Measurements from ENCODE around the gene VCAM1.
"Not testable (repeated sequence)": the region's sequence is repeated elsewhere in the genome, so short reads cannot be mapped to it uniquely, and the experiment has no call there.

VCAM1 gene, protein sequence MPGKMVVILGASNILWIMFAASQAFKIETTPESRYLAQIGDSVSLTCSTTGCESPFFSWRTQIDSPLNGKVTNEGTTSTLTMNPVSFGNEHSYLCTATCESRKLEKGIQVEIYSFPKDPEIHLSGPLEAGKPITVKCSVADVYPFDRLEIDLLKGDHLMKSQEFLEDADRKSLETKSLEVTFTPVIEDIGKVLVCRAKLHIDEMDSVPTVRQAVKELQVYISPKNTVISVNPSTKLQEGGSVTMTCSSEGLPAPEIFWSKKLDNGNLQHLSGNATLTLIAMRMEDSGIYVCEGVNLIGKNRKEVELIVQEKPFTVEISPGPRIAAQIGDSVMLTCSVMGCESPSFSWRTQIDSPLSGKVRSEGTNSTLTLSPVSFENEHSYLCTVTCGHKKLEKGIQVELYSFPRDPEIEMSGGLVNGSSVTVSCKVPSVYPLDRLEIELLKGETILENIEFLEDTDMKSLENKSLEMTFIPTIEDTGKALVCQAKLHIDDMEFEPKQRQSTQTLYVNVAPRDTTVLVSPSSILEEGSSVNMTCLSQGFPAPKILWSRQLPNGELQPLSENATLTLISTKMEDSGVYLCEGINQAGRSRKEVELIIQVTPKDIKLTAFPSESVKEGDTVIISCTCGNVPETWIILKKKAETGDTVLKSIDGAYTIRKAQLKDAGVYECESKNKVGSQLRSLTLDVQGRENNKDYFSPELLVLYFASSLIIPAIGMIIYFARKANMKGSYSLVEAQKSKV

DNA sequence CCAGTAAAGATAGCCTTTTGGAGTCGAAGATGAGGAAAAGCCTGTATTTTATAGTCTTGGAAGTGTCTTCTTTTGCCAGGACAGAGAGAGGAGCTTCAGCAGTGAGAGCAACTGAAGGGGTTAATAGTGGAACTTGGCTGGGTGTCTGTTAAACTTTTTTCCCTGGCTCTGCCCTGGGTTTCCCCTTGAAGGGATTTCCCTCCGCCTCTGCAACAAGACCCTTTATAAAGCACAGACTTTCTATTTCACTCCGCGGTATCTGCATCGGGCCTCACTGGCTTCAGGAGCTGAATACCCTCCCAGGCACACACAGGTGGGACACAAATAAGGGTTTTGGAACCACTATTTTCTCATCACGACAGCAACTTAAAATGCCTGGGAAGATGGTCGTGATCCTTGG, at the start of gene VCAM1:
Gene VCAM1 (plus strand): TSS at position 253 of the 400 bp plus-strand sequence. CDS start 119 bp downstream, at position 372.
- no peak for DNase-seq (ENCODE audit: low spot score)

DNA sequence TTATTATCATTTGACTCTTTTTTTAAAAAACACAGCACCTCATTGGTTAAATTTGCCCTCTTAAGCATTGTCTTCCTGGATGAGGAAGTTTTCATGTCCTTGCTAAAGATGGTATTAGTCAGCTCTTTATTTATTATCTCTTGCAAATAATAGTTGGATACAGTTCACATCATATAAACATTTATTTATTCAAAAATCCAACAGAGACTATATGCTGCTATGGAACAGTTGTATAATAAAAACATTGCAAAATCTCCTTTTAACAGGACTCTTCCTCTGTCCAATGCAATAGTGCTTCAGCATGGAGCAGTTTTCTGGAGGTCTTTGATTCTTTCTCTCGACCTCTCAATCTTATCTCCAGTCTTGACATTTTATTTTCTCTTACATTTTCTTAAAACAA, 49.5 kb upstream of the VCAM1 start:
- no peak for DNase-seq (ENCODE audit: low spot score)

DNA sequence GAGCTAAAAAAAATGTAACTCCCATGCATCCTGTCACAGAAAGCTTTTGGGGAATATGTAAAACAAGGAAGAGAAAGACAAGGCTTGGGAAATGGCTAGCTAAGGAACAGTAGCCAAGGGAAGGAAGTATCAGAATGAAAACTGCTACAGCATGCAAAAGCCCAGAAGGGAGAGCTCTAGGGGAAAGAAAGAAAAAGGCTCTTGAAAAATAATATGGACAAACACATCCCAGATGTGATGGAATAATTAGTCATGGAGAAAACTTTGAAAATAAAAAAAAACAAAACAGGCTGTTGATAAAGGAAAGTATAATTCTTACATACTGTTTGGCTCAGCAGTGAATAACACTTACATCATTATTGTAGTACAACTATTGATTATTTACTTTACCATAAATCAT, 47.9 kb upstream of the VCAM1 start:
- no peak for DNase-seq (ENCODE audit: low spot score)

DNA sequence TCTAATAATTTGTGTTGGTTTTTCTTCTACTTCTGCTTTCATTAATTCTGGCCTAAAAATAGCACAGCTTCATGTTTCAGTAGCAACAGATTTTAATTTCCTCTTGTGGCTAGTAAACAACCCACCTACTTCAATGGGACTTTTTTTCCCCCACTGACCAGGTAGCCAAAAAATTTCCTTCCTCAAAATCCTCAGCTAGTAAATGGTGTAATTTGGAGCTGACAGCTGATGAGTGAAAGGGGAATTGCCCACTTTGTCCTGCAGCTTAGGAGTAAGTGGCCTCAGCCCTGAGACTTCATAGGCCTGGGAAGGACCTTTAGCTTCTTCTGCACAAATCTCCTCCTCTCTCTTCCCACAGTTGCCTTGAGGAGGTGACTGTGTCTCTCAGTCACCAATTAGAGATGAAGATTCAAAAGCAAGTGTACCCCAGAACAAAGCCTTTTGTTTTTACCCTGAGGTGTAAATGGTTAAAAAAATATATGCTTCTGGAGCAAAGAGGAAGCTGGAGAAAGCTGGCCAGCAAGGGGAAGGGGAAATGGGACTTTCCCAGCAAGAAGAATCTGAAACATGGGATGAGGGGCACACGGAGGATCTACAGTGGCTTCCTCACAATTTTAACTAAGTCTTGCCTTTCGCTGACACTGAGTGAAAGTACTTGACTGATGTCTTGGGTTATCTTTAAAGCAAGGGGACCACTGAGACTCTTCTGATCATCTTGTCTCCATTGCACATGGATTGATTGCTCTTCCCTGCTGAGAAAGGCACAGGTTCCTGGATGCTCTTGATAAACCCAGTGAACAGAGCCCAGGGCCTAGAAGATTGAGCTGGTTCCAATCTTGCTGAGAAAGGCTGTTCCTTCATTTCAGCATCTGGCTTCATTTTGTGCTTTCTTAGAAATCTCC, 35.8 kb upstream of the VCAM1 start:
- peak; percentile 6 for DNase-seq (ENCODE audit: low spot score)

DNA sequence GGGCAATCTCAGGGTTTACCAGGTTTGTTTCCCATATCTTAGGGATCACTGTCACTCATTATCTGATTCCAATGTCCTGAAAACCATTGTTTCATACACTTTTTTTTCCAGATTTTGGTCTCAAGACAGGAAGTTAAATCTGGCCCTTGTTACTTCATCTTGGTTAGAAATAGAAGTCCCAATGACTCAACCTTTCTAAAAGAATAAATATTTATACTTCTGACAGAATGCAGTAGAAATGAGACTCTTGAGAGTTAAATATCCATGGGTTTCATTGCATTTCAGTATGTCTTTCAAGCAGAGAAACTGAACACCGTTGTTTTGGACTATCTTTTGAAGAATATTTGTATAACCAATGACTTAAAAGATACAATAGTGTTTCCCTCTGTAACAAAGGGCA, 19.8 kb upstream of the VCAM1 start:
- DNase-seq (ENCODE audit: low spot score) = no peak

DNA sequence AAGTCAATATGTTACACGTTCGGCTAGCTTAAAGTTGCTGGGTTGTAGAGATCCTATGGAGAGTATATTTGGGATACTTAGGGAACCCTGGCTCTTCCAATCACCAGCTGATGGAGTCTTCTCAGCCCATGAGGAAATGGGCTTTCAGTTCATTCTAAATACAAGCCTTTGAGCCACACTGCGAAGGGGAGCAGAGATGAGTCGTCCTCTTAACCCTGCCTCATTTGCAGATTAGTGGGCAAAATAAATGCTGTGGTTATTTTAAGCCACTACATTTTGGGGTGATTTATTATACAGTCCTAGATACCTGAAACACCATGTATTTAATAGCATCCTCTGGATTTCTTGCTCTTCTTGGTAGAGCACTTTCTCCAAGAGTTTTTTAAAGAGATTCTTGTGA, 19.0 kb upstream of the VCAM1 start:
- no peak for DNase-seq (ENCODE audit: low spot score)

DNA sequence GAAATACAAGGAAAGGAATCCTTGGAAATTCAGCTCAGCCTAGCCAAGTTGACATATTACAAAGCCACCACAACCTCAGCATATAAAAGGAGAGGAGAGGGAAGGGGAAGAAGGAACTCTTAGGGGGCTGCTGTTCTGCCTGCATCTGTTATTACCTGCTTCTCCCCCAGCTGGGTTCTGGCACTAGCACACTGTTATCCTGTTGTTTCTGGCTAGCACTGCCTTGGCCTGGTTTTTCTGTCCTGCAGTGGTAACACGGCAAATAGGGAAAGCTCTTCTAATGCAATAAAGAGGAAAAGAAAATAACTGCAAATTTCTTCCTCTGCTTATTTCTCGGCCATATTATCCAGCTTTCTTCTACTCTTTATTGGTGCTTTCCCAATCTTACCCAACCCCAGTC, 16.5 kb upstream of the VCAM1 start:
- no peak for DNase-seq (ENCODE audit: low spot score)

DNA sequence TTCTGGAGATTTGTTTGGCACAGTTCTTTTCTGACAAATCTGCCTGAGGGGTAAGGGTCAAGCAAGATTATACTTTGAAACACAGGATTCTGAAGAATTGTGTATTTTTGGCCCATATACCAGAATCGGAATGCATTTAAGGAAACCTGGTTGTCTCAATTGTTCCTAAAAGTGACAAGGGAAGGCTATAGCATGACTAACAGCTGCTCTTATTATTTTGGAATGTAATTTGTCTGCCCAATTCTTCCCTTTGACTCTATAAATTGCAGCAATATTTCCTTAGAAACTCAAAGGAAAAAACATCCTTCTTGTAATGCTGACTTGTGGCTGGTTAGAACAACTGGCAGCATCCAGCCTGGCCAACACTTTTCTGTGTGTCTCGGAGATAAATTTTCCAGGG, 15.8 kb upstream of the VCAM1 start:
- no peak for DNase-seq (ENCODE audit: low spot score)

DNA sequence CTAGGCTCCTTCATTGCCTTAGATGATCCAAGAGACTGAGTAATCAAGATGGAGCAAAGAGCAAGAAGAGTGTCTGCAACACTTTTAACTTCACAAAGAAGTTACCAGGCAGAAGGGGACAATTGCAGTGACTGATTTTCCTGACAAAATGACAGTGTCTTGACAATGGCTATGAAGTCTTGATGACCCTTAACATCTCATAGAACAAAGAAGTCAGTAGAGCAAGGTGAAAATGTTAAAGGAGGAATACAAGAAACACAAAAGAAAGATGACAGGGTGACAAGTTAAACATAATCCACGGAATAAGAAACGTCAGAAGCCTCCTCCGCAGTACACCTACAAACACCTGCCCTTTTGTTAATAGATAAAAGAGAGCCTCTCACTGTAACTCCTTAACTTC, 15.1 kb upstream of the VCAM1 start:
- DNase-seq (ENCODE audit: low spot score) = no peak

DNA sequence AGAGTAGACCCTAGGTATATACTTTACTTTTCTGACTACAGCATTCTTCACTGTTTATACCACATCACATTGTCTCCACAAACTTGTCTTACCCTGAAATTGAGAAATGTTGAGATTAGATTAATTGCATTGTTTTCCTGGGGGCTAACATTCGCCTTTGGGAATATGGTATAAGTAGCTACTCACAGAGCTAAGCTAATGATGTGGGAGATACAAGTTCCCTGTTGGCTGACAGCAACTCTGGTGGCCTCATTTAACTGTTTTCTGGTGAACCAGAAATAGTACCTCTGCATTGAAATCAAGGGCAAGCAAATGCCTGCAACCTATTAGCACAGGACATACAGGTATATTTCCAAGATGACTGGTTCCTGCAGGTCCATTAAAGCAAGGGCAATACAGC, 13.2 kb upstream of the VCAM1 start:
- DNase-seq (ENCODE audit: low spot score) = no peak

DNA sequence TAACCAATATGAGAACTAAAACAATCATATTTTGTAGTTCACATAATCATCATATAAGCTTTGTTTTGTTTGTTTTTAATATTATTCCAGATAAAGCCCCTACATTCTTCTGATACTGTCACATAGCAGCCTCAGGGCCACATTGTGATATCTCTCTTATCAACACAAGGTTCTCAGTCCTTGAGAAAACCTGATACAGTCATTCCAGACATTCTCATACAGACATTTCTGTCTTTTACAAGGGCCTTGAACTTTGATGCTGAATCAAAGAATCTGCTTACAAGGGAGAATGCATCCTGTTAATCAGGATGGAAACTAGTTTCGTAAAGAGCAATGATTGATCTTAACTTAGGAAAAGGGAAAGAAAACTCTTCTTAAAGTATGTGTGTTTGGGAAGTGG, 12.7 kb upstream of the VCAM1 start:
- no peak for DNase-seq (ENCODE audit: low spot score)

DNA sequence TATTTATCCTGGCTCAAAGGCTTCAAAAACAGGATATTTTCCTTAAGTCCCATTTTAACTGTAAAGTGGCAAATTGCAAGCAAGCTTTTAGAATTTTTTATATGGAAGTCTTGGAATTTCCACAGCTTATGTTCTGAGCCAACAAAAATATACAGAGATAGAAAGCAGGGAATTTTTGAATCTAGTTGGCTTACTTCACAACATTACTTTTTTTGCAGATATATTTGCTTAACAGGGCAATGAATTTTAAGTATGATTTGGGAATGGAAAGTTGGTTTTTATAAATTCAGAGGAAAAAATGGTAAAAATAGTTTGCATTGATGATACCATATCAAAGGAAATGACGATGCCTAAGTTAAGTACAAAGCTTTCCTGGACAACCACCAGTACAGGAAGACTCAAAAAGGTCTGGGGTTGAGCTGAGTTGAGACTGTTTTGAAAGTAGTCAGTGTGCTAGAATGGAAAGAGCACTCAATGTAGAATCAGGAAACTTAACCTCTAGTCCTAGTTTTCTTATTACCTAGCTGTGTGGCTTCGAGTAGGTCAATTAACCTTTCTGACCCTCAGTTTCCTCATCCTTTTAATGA, 11.0 kb upstream of the VCAM1 start:
- DNase-seq (ENCODE audit: low spot score) = no peak

DNA sequence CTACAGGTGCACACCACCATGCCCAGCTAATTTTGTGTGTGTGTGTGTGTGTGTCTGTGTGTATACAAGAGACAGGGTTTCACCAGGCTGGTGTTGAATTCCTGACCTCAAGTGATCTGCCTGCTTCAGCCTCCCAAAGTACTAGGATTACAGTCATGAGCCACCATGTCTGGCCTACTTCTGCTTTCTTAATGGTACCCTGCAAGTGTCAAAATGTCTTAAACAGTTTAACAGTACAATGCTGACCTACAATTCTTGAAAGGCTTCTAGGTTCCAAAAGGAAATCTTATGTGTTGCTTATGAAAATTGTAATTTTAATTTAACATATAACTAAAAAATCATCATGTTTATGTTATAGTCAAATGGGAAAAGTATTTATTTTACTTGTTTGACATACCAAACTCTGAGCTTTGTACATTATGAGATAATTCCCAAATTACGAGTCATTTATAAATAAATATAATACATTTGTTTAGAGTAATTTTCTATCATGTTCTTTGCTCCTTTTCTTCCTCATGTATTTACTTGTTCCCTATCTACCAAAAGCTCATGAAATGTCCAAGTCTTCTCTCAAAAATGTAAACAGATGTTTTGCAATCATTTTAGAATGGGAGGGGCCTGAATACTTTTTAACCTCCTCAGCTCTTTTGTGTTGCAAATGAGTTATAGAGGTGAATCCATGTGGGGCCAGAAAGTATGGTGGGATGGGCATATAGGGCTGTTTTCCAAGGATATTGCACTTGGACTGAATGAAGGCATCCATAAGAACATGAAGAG, 8.4 kb upstream of the VCAM1 start:
- no peak for DNase-seq (ENCODE audit: low spot score)

DNA sequence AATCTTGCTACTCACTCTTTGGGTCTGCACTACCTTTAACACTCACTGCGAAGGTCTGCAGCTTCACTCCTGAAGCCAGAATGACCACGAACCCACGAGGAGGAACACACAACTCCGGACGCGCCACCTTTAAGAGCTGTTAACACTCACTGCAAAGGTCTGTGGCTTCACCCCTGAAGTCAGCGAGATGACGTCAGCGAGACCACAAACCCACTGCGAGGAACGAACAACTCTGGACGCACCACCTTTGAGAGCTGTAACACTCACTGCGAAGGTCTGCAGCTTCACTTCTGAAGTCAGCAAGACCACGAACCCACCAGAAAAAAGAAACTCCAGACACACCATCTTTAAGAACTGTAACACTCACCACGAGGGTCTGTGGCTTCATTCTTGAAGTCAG, 6.5 kb upstream of the VCAM1 start:
- DNase-seq (ENCODE audit: low spot score) = not testable (repeated sequence)

DNA sequence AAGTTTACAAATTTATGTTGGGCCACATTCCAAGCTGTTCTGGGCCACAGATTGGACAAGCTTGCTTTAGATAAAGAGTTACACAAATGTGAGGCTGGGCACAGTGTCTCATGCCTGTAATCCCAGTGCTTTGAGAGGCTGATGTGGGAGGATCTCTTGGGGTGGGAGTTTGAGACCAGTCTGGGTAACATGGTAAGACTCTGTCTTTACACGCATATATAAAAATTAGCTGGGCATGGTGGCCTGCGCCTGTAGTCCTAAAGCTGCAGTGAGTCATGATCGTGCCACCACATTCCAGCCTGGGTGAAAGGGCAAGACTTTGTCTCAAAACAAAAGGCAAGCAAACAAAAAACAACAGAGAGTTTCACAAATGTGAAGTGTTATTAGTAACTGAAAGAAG, 5.9 kb upstream of the VCAM1 start:
- no peak for DNase-seq (ENCODE audit: low spot score)

DNA sequence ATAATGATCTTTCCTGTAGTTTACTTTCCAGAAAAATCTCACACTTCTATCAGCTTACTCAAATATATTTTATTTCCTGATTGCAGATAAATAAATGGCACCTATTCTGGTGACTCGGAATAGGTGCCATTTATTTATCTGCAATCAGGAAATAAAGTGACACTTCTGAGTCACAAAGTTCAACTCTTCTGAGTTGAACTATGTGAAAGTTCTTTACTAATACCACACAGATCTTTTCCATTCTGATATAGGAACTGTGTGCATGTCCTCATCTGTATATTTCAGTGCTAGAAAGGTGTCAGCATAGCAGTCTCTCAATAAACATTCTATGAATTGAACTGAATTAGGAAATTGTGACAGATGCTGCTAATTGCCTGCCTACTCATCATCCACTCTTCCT, 4.9 kb upstream of the VCAM1 start:
- DNase-seq (ENCODE audit: low spot score) = no peak

DNA sequence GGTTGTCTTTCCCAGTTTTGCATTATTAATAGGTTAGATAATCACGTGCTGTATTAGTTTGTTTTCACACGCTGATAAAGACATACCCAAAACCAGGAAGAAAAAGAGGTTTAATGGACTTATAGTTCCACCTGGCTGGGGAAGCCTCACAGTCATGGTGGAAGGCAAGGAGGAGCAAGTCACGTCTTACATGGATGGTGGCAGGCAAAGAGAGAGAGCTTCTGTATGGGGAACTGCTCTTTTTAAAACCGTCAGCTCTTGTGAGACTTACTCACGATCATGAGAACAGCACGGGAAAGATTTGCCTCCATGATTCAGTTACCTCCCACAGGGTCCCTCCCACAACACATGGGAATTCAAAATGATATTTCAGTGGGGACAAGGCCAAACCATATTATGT, 2.3 kb upstream of the VCAM1 start:
- no peak for DNase-seq (ENCODE audit: low spot score)

DNA sequence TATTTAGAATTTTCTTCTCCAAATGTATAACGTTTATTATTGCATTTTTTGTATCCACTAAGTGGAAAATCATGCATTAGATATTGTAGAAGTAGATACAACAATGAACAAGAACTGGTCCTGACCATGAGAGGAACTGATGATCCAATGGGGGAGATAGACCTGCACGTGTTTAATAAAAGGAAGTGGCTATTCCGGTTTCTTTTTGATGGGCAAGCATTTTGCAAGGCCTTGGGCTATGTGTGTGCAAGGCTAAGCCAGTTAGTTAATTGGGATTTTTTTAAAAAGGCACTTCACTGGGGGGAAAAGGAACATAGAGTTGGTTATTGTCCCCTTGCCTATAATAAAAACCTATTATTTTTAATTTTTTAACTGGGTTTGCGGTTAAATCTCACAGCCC, 961 bp upstream of the VCAM1 start:
- DNase-seq (ENCODE audit: low spot score) = no peak

DNA sequence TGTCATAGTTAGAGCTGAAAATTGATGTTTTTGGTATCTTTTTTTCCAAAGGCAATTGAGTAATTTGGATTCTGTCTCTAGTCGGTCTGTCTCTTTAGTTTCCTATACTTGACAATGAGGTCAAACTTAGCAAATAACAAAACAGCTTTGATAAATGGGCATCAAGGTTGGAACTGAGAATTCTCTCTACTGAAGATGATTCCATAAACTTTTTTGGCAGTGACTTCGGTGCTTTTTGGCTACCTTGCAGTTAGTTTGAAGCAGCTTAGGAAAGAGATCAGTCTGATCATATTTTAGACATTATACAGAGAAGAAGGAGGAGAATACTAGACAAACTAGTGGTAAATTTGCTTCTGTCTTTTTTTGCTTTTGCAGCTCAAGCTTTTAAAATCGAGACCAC, 559 bp downstream of the VCAM1 start:
- DNase-seq (ENCODE audit: low spot score) = no peak

DNA sequence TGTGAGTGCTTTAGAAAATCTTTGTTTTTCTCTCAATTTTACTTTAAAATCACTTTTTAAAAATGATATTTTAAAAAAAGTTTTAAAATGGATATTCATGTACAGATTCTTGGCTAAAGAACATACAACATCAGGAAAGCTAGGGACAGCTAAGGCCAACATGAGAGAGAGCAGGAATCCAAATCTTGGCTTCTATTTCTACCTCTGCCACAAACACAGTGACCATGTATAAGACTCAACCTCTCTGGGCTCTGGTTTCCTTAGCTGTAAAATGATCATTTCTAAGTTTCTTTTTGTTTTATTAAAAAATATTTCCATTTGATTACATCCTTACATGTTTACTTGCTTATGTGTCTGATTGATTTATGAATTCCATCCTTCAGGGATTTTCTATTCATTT, 1.2 kb downstream of the VCAM1 start:
- no peak for DNase-seq (ENCODE audit: low spot score)

DNA sequence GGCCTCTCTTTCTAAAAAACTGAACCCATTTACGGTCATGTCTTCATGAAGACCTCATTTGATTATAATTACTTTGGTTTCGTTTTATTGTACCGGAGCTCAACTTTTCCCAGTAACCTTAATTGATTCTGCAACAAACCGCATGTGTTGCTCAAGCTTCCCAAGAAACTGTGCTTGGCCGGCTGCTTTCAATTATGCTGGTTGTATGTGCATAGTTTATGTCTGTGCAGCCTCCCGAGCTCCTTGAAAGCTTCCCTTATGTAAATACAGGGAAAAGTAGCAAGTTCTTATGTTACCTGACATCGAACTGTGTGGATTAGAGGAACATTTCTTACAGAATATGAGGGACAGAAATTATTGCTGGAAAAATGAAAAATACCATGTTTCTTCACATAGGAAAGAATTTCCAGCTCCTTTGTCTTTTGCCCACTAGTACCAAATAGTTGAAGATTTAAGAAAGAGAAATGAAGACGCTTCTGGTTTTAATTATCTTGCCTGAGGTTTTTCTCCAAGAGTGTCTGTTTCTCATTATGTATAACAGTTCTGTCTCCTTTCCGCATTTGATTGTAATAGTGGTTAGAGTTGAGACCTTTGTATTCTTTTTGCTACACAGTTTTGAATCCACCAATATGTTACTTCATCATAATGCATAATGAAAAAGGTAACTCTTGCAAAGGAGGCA, 2.1 kb downstream of the VCAM1 start:
- DNase-seq (ENCODE audit: low spot score) = no peak

Data from NAMALWA (cell line).